ENCODE data around the gene FCHSD2.

DNA sequence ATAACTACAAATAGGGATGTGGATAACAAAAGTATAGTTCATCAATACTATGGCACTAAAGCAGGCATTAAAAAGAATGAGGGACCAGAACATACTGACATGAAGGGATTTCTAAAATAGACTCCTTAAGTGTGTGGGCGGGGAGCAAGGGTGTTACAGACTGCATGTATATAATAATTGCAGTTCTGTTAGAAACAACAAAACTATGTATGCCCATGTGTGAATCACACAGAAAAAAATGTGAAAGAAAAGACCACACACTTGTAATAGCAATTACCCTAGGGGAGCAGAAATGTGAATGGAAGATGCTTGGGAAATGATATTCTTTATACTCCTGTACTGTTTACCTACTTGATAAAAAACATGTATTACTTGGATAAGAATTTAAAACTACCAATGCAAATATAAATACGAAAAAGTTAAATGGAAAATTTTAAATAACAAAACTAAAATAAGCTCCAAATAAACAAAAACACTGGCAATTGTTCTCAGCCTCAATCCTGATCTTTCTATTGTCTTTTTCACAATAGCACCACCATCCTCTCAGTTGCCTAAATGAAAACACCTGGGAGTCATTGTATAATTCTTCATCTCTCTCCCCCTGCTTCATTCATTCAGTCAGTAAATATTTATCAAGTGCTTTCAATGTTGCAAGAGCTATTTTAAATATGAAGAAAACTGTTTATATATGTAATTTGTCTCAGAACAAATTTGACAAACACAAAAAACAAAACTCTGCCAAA lies 129.8 kb downstream of the FCHSD2 start:
- TF ChIP-seq, protein P1, sequence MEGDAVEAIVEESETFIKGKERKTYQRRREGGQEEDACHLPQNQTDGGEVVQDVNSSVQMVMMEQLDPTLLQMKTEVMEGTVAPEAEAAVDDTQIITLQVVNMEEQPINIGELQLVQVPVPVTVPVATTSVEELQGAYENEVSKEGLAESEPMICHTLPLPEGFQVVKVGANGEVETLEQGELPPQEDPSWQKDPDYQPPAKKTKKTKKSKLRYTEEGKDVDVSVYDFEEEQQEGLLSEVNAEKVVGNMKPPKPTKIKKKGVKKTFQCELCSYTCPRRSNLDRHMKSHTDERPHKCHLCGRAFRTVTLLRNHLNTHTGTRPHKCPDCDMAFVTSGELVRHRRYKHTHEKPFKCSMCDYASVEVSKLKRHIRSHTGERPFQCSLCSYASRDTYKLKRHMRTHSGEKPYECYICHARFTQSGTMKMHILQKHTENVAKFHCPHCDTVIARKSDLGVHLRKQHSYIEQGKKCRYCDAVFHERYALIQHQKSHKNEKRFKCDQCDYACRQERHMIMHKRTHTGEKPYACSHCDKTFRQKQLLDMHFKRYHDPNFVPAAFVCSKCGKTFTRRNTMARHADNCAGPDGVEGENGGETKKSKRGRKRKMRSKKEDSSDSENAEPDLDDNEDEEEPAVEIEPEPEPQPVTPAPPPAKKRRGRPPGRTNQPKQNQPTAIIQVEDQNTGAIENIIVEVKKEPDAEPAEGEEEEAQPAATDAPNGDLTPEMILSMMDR (IDR thresholded peaks at IDR 0.05; ENCODE audit: borderline replicate concordance, extremely low read depth, low read length, poor library complexity, severe bottlenecking) = no peak
- TF ChIP-seq EZH2 (IDR thresholded peaks at IDR 0.05; ENCODE audit: borderline replicate concordance, low read depth, low read length, severe bottlenecking) = no peak

Data from DND-41 (cell line).